DOHH2 (cell line): ENCODE measurements around the gene INSR.

Experiments
- H3F3A ChIP-seq: fragments of 200-600 bp; sonication (generic), shearing (Covaris generic); 2 replicates; pipeline ENCODE4 v1.6.0; 2016; ENCODE audit warnings: antibody characterized with exemption, mild to moderate bottlenecking; ENCODE audit not compliant: control insufficient read depth, insufficient read depth
- H3K27ac ChIP-seq: fragments of 200-600 bp; sonication (generic); 2 replicates; pipeline ENCODE4 v1.5.1; 2014; ENCODE audit warnings: low read depth, mild to moderate bottlenecking, low read length, moderate library complexity
- H3K27me3 ChIP-seq: fragments of 200-600 bp; sonication (generic); 2 replicates; pipeline ENCODE4 v1.6.1; 2014; ENCODE audit warnings: mild to moderate bottlenecking, low read length, mixed read lengths; ENCODE audit not compliant: control insufficient read depth
- H3K36me3 ChIP-seq: fragments of 200-600 bp; sonication (generic); 2 replicates; pipeline ENCODE4 v1.6.1; 2014; ENCODE audit warnings: mild to moderate bottlenecking, low read length, moderate library complexity, mixed read lengths; ENCODE audit not compliant: control insufficient read depth
- H3K4me1 ChIP-seq: fragments of 200-600 bp; sonication (generic); 2 replicates; pipeline ENCODE4 v1.6.1; 2014; ENCODE audit warnings: mild to moderate bottlenecking, low read length, mixed read lengths; ENCODE audit not compliant: control insufficient read depth
- H3K4me2 ChIP-seq: fragments of 200-600 bp; sonication (generic); 2 replicates; pipeline ENCODE4 v1.6.0; 2014; ENCODE audit warnings: mild to moderate bottlenecking, low read length, moderate library complexity
- H3K4me3 ChIP-seq: fragments of 200-600 bp; sonication (generic); 2 replicates; pipeline ENCODE4 v1.5.1; 2014; ENCODE audit warnings: mild to moderate bottlenecking, low read length, mixed read lengths
- H3K79me2 ChIP-seq: fragments of 200-600 bp; sonication (generic); 2 replicates; pipeline ENCODE4 v1.6.1; 2014; ENCODE audit warnings: mild to moderate bottlenecking, low read length, mixed read lengths; ENCODE audit not compliant: control insufficient read depth
- H3K9me2 ChIP-seq: fragments of 200-600 bp; sonication (generic); replicated peaks from 2 replicates; pipeline ENCODE4 v1.6.1; 2014; ENCODE audit warnings: mild to moderate bottlenecking, low read length, mixed read lengths; ENCODE audit not compliant: control insufficient read depth
- H3K9me3 ChIP-seq: fragments of 200-600 bp; sonication (generic); 2 replicates; pipeline ENCODE4 v1.6.1; 2014; ENCODE audit warnings: antibody characterized with exemption, low read length, mixed read lengths; ENCODE audit not compliant: control insufficient read depth, insufficient read depth
- H4K20me1 ChIP-seq: fragments of 200-600 bp; sonication (generic); 2 replicates; pipeline ENCODE4 v1.6.0; 2014; ENCODE audit warnings: low read depth, mild to moderate bottlenecking, antibody characterized with exemption, low read length, moderate library complexity; ENCODE audit not compliant: control insufficient read depth, insufficient read depth
- CTCF ChIP-seq: fragments of 200-600 bp; sonication (generic); IDR thresholded peaks from one replicate; pipeline ENCODE4 v1.5.1; 2014; ENCODE audit warnings: antibody characterized with exemption, mild to moderate bottlenecking, low read depth, low read length; ENCODE audit not compliant: poor library complexity, severe bottlenecking
- EZH2phosphoT487 ChIP-seq: fragments of 200-600 bp; sonication (generic); IDR thresholded peaks from 2 replicates; pipeline ENCODE4 v1.6.1; 2017; ENCODE audit warnings: borderline replicate concordance, mild to moderate bottlenecking, antibody characterized with exemption, low read length, moderate library complexity, mixed read lengths

INSR gene

GRCh38 chr19:7265963-7266362, 28.3 kb downstream of the INSR start:
- Histone ChIP-seq H3K9me3 (no peaks in the 10 kb centered on the region), H3K4me3 (no peak overlapping the region), H3K27ac (no peak overlapping the region), H3K79me2 (no peaks in the 10 kb centered on the region), H4K20me1 (no peaks in the 10 kb centered on the region), H3K36me3 (no peaks in the 10 kb centered on the region), H3K4me1 (no peaks in the 10 kb centered on the region), H3K27me3 (no peaks in the 10 kb centered on the region), H3K4me2 (no peak overlapping the region), H3F3A (no peaks in the 10 kb centered on the region), H3K9me2 (no peaks in the 10 kb centered on the region)
- no peak for TF ChIP-seq EZH2phosphoT487
- TF ChIP-seq CTCF, result no peak

- Histone ChIP-seq H3K36me3 (no peaks in the 10 kb centered on the region), H3K4me3 (no peak overlapping the region), H4K20me1 (no peaks in the 10 kb centered on the region), H3F3A (no peaks in the 10 kb centered on the region), H3K9me2 (no peaks in the 10 kb centered on the region), H3K27me3 (no peaks in the 10 kb centered on the region), H3K79me2 (no peaks in the 10 kb centered on the region), H3K27ac (no peak overlapping the region), H3K4me2 (no peak overlapping the region), H3K4me1 (no peaks in the 10 kb centered on the region), H3K9me3 (no peaks in the 10 kb centered on the region)
- TF ChIP-seq EZH2phosphoT487 (no peak), CTCF (no peak)
These were observed 29.4 kb downstream of the INSR start for GRCh38 chr19:7264858-7265257.

GRCh38 chr19:7263521-7263920, 30.7 kb downstream of the INSR start:
- Histone ChIP-seq H4K20me1 (no peaks in the 10 kb centered on the region), H3K36me3 (no peaks in the 10 kb centered on the region), H3K9me2 (no peaks in the 10 kb centered on the region), H3K4me2 (no peak overlapping the region), H3K4me3 (no peak overlapping the region), H3F3A (no peaks in the 10 kb centered on the region), H3K79me2 (no peaks in the 10 kb centered on the region), H3K27me3 (no peaks in the 10 kb centered on the region), H3K4me1 (no peaks in the 10 kb centered on the region), H3K27ac (no peak overlapping the region), H3K9me3 (no peaks in the 10 kb centered on the region)
- TF ChIP-seq EZH2phosphoT487 (no peak), CTCF (no peak)

GRCh38 chr19:7263066-7263465, 31.1 kb downstream of the INSR start:
- Histone ChIP-seq H3K27me3 (no peaks in the 10 kb centered on the region), H3K27ac (no peak overlapping the region), H3K36me3 (no peaks in the 10 kb centered on the region), H3K9me2 (no peaks in the 10 kb centered on the region), H3K4me1 (no peaks in the 10 kb centered on the region), H3K9me3 (no peaks in the 10 kb centered on the region), H3K4me2 (no peak overlapping the region), H3F3A (no peaks in the 10 kb centered on the region), H4K20me1 (no peaks in the 10 kb centered on the region), H3K4me3 (no peak overlapping the region), H3K79me2 (no peaks in the 10 kb centered on the region)
- TF ChIP-seq CTCF (peak; percentile 17), EZH2phosphoT487 (no peak)
